AG09309 (cell line): ENCODE data around the gene LTO1.

Experiments
- DNase-seq: peaks from one replicate; pipeline ENCODE4 v3.0.0-alpha.2; 2010; ENCODE audit warnings: low read depth
- H3K4me3 ChIP-seq: 2 replicates; pipeline ENCODE4 v1.5.1; 2011; ENCODE audit warnings: mild to moderate bottlenecking, low read depth, low read length, moderate library complexity; ENCODE audit not compliant: control insufficient read depth
- TF ChIP-seq, protein P1 (sequence below): IDR thresholded peaks from 2 replicates; pipeline ENCODE4 v1.5.1; 2011; ENCODE audit warnings: mild to moderate bottlenecking, low read depth, low read length, inconsistent platforms; ENCODE audit not compliant: insufficient read depth, control insufficient read depth; ENCODE audit errors: missing control alignments

The LTO1 gene

GRCh38 chr11:69667619-69668604 is 7.2 kb downstream of the LTO1 start:
- DNase-seq, result no peak
- H3K4me3 ChIP-seq, result no peak overlapping the region
- TF ChIP-seq, protein P1, sequence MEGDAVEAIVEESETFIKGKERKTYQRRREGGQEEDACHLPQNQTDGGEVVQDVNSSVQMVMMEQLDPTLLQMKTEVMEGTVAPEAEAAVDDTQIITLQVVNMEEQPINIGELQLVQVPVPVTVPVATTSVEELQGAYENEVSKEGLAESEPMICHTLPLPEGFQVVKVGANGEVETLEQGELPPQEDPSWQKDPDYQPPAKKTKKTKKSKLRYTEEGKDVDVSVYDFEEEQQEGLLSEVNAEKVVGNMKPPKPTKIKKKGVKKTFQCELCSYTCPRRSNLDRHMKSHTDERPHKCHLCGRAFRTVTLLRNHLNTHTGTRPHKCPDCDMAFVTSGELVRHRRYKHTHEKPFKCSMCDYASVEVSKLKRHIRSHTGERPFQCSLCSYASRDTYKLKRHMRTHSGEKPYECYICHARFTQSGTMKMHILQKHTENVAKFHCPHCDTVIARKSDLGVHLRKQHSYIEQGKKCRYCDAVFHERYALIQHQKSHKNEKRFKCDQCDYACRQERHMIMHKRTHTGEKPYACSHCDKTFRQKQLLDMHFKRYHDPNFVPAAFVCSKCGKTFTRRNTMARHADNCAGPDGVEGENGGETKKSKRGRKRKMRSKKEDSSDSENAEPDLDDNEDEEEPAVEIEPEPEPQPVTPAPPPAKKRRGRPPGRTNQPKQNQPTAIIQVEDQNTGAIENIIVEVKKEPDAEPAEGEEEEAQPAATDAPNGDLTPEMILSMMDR, result no peak

- H3K4me3 ChIP-seq, result no peak overlapping the region
- no peak for DNase-seq
- TF ChIP-seq, protein P1, result no peak
These were observed 8.2 kb downstream of the LTO1 start for GRCh38 chr11:69666752-69667536.

DNA sequence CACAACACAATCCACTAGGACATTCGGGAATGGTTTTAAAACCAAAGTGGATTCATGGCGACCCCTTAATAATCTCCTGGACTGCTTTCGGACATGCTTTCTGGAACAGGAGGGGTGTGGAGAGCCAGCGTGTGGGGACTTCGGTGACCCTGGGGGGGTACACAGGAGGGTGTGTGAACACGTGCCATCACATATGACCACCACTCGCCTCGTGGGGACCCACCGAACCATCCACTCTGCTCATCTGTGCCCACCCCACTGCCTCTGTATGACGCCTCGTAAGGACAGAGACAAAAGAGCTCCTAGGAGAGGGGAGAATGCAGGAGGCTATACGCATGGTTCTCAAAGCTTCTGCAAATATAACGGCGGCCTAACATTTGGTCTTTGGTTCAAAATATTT is 8.9 kb downstream of the LTO1 start:
- H3K4me3 ChIP-seq, result no peak overlapping the region
- DNase-seq, result no peak
- TF ChIP-seq, protein P1, result no peak

DNA sequence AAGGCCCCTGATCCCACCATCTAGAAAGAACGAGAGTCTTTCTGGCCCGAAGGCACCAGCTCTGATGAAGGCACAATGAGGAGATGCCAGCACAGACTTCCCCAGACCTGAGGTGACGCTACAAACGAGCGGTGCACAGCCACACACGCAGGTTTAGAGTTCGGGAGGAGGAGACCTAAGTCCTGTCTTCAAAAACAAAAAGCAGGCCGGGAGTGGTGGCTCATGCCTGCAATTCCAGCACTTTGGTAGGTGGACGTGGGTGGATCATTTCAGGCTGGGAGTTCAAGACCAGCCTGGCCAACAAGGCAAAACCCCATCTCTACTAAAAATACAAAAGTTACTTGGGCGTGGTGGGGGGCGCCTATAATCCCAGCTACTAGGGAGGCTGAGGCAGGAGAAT is 9.5 kb downstream of the LTO1 start:
- DNase-seq, result no peak
- TF ChIP-seq, protein P1, result no peak
- H3K4me3 ChIP-seq, result no peak overlapping the region

DNA sequence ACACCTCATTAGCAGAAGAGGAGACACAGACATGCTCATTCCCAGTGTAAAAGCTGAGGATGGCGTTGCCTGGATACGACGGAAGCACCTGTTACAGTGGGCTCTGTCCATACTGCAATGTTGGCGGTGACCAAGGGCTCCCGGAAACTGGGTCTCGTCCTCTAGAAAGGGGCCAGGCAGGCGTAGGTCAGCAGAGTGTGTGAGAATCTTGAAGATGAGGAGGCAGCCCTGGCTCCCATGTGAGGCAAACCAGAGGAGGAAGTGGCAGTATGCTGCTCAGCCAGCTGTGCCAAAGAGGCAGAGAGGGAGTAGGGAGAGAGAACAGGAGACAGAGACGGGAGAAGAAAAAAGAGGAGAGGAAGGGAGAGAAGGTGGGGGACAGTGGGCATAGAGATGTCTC is 10.3 kb downstream of the LTO1 start:
- no peak for DNase-seq
- TF ChIP-seq, protein P1, result no peak
- H3K4me3 ChIP-seq, result no peak overlapping the region

DNA sequence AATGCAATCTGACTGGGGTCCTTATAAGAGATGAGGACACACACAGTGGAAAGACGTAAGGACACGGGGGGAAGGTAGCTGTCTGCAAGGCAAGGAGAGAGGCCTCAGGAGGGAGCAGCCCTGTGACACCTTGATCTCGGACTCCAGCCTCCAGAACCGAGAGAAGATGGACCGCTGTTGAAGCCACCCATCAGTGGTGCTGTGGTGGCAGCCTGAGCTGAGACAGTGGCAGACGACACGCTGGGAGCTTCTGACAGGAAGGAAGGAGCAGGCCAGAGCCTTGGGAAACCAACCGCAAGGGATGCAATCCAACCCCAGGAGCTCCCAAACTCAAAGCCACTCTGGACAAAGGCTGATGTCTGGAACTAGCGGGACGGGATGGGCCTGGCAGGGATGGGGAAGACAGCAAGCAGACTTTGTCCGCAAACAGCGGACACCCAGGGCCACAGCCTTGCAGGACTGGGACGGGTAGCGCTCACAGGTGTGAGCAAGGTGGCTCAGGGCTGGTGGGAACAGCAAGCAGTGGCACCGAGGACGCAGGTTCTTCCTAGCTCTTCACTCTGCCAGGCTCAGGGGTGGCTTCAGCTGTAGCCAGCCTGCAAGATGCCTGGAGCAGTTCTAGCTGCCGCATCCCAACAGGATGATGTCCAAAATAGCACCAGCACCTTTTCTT is 10.9 kb downstream of the LTO1 start:
- DNase-seq, result no peak
- TF ChIP-seq, protein P1, result no peak
- no peak overlapping the region for H3K4me3 ChIP-seq
